Smooth muscle cell (in vitro differentiated cells): ENCODE results near the gene HOXA11. TPM values are rescaled to one million over a fixed set of nuclear protein-coding genes. Genes with fewer than 3 reads are reported as not detected.
A peak's percentile ranks its signal among the peaks of the same experiment; 100 is the strongest.

ENCODE experiments used
- DNase-seq: peaks from one replicate; lab custom pipeline; 2025; ENCODE audit not compliant: unreplicated experiment; lab: John Stamatoyannopoulos, UW
- H2AFZ ChIP-seq: fragments of 200-600 bp; sonication (generic); 2 replicates; pipeline ENCODE4 v1.6.0; 2016; ENCODE audit warnings: antibody characterized with exemption, low read depth, mild to moderate bottlenecking
- H3F3A ChIP-seq: fragments of 200-600 bp; sonication (generic); 2 replicates; pipeline ENCODE4 v1.6.0; 2017; ENCODE audit warnings: antibody characterized with exemption, low read depth
- H3K27ac ChIP-seq: fragments of 200-600 bp; sonication (generic); 2 replicates; pipeline ENCODE4 v1.5.1; 2016; ENCODE audit warnings: low read depth, mild to moderate bottlenecking
- H3K27me3 ChIP-seq: fragments of 200-600 bp; sonication (generic); 2 replicates; pipeline ENCODE4 v1.6.1; 2016; ENCODE audit warnings: low read depth, mild to moderate bottlenecking
- H3K36me3 ChIP-seq: fragments of 200-600 bp; sonication (generic); 2 replicates; pipeline ENCODE4 v1.5.1; 2016; ENCODE audit warnings: low read depth
- H3K4me1 ChIP-seq: fragments of 200-600 bp; sonication (generic); 2 replicates; pipeline ENCODE4 v1.5.1; 2016; ENCODE audit warnings: low read depth
- H3K4me2 ChIP-seq: fragments of 200-600 bp; sonication (generic); 2 replicates; pipeline ENCODE4 v1.6.0; 2016; ENCODE audit warnings: mild to moderate bottlenecking
- H3K4me3 ChIP-seq: fragments of 200-600 bp; sonication (generic); 2 replicates; pipeline ENCODE4 v1.5.1; 2016; ENCODE audit warnings: mild to moderate bottlenecking
- H3K79me2 ChIP-seq: fragments of 200-600 bp; sonication (generic); 2 replicates; pipeline ENCODE4 v1.6.0; 2016; ENCODE audit warnings: low read depth, mild to moderate bottlenecking
- H3K9ac ChIP-seq: fragments of 200-600 bp; sonication (generic); 2 replicates; pipeline ENCODE4 v1.6.0; 2016; ENCODE audit warnings: low read depth
- H3K9me3 ChIP-seq: fragments of 200-600 bp; sonication (generic); replicated peaks from 2 replicates; pipeline ENCODE4 v1.5.1; 2016; ENCODE audit warnings: low read depth
- H4K20me1 ChIP-seq: fragments of 200-600 bp; sonication (generic); 2 replicates; pipeline ENCODE4 v1.6.0; 2016; ENCODE audit warnings: low read depth
- CTCF ChIP-seq: fragments of 200-600 bp; sonication (generic); IDR thresholded peaks from 2 replicates; pipeline ENCODE4 v1.5.1; 2017; ENCODE audit warnings: borderline replicate concordance, mild to moderate bottlenecking, antibody characterized with exemption; ENCODE audit not compliant: insufficient read depth, poor library complexity, severe bottlenecking
- WGBS: methylation state at CpG from one replicate; pipeline ENCODE4 v1.1.7; 2016; ENCODE audit warnings: low lambda C conversion rate; 5-methylcytosine and 5-hydroxymethylcytosine counted together
- polyA plus RNA-seq: library from polyadenylated mRNA; unstranded; fragments of >200 nt; fragmentation: Nextera tagmentation; extraction: Ambion mirVana; gene quantifications from 2 replicates; pipeline ENCODE4 v1.2.1, GENCODE V29; 2016
- total RNA-seq: library from RNA; depleted of rRNA; stranded (reverse); fragments of >200 nt; gene quantifications from 2 replicates; pipeline ENCODE4 v1.2.3, GENCODE V29; 2014

HOXA11 gene
- total and polyA plus RNA-seq, 2 experiments from 2014 or later, result 20.3 to 27.7 TPM

DNA sequence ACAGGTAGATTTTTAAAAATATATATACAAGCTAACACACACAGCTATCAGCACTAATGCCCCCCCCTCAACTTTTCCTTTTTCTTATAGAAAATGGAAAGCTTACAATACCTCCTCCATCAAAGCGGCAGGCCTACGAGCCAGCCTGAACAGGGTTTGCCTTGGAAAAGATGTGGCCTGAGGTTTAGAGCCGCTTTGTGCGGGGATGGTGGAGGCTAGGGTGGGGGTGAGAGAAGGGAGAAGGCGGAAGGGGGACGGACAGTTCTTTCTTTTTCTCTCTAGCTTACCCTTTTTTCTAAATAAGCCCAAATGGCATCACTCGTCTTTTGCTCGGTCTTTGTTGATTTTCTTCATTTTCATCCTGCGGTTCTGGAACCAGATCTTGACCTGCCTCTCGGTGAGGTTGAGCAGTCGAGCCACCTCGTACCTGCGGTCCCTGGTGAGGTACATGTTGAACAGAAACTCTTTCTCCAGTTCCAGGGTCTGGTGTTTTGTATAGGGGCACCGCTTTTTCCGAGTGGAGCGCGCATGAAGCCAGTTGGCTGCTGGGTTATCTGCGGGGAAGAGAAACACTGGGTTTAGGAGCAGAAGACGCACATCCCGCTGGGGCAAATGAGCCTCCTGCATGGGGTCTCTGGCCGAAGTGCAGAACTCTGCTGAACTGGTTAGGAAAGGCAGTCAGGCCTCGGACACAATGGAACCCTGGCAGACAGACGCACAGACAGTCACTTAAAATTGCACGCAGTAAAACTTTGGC lies 21.6 kb downstream of the HOXA11 start:
- Histone ChIP-seq H3K79me2 (peaks cover 67% of the 10 kb centered on the region), H3F3A (peaks cover 3% of the 10 kb centered on the region), H2AFZ (no peak overlapping the region), H3K27me3 (peaks cover 56% of the 10 kb centered on the region), H3K4me1 (peaks cover 3% of the 10 kb centered on the region), H4K20me1 (peaks cover 6% of the 10 kb centered on the region), H3K4me2 (peak overlapping the region; percentile 89), H3K36me3 (no peaks in the 10 kb centered on the region), H3K4me3 (peak overlapping the region; percentile 67), H3K9ac (peak overlapping the region; percentile 34), H3K9me3 (no peaks in the 10 kb centered on the region), H3K27ac (no peak overlapping the region)
- no peak for TF ChIP-seq CTCF
- WGBS, result 54% methylated on average over 24 of the region's 24 CpGs
- DNase-seq, result no peak

GRCh38 chr7:27162561-27163287 lies 22.3 kb downstream of the HOXA11 start:
- Histone ChIP-seq H2AFZ (no peak overlapping the region), H3K27ac (no peak overlapping the region), H3K4me1 (peaks cover 3% of the 10 kb centered on the region), H3K79me2 (peaks cover 60% of the 10 kb centered on the region), H3K4me3 (peak overlapping the region; percentile 67), H3K36me3 (no peaks in the 10 kb centered on the region), H3K4me2 (peak overlapping the region; percentile 89), H4K20me1 (peaks cover 6% of the 10 kb centered on the region), H3K9ac (peak overlapping the region; percentile 34), H3F3A (no peaks in the 10 kb centered on the region), H3K27me3 (peaks cover 62% of the 10 kb centered on the region), H3K9me3 (no peaks in the 10 kb centered on the region)
- WGBS, result 61% methylated on average over 7 of the region's 7 CpGs
- no peak for DNase-seq
- TF ChIP-seq CTCF, result no peak

GRCh38 chr7:27161721-27162560 lies 23.1 kb downstream of the HOXA11 start:
- no peak for DNase-seq
- peaks cover 62% of the 10 kb centered on the region for H3K27me3 ChIP-seq
- H3K79me2 ChIP-seq, result peaks cover 52% of the 10 kb centered on the region
- H3K9ac ChIP-seq, result no peak overlapping the region
- 21% methylated on average over 30 of the region's 30 CpGs for WGBS
- H3K27ac ChIP-seq, result peak overlapping the region; percentile 22
- no peak for TF ChIP-seq CTCF
- H3K4me2 ChIP-seq, result peak overlapping the region; percentile 89
- H3K4me3 ChIP-seq, result peak overlapping the region; percentile 67
- H2AFZ ChIP-seq, result no peak overlapping the region
- H3F3A ChIP-seq, result no peaks in the 10 kb centered on the region
- no peaks in the 10 kb centered on the region for H3K36me3 ChIP-seq
- no peaks in the 10 kb centered on the region for H3K9me3 ChIP-seq
- H3K4me1 ChIP-seq, result peaks cover 3% of the 10 kb centered on the region
- peaks cover 6% of the 10 kb centered on the region for H4K20me1 ChIP-seq
